Stimulated activated naive CD4-positive, alpha-beta T cell (primary cell): ENCODE data around the gene FGF12.

Experiments used
- DNase-seq, 6 experiments: peaks; one replicate each; lab custom pipeline; 2025; lab: John Stamatoyannopoulos, UW

Gene FGF12

GRCh38 chr3:192260116-192261010, 467.0 kb downstream of the FGF12 start:
- DNase-seq, result no peak

DNA sequence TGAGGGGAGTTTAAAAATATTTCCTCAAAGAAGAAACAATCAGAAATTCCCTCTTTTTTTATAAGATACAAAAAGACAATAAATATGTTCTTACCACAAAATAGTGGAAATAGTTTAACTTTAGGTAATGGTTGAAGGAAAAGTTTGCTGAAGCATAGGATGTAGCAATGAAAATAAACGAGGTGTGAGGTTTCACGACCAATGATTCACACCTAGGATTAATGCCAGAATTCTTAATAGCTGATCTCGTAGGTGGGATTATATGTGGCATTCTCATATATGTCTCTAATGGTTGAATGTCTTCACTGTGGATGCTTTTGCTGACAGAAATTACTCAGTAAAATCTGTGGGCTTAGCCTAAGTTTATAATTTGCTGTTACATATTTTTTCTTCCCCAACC, 467.7 kb downstream of the FGF12 start:
- DNase-seq, result no peak

DNA sequence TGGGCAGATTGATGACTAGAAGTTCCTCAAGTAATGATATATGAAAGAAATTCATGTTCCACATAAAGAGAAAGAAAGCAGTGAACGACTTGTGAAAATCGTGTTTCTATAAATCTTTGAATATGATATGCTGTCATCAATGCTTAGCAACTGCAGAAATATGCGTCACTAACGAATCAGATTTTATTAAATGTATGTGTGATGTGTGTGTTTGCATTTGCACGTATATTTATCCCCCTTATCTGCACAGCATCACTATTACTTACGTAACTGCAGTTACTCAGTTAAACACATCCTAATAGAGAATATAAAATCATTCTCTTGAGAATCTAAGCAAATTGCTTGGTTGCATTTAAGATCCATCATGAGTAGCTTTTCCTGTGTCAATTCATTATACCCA, 468.6 kb downstream of the FGF12 start:
- no peak for DNase-seq

- DNase-seq, result no peak
Observed at GRCh38 chr3:192255839-192256238, 471.5 kb downstream of the FGF12 start.

- no peak for DNase-seq
Observed at GRCh38 chr3:192253138-192253887, 474.0 kb downstream of the FGF12 start.

DNA sequence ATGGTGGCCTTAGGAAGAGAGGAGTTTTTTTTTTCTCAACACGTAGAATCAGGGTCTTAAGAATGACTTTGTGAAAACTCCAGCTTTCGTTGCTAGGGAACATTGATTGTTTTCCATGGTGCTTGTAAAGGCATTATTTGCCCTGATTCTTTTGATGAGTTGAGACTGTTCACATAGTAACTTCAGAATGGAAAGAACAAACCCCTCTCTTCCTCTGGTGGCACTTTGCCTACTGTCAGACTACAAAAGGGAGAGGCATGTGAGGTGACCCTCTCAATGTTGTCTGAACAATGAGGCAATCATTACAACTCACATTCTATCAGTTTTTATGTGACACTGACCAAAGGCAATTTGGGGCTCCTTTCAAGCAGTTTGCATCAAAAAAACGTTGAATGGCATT, 477.8 kb downstream of the FGF12 start:
- no peak for DNase-seq

DNA sequence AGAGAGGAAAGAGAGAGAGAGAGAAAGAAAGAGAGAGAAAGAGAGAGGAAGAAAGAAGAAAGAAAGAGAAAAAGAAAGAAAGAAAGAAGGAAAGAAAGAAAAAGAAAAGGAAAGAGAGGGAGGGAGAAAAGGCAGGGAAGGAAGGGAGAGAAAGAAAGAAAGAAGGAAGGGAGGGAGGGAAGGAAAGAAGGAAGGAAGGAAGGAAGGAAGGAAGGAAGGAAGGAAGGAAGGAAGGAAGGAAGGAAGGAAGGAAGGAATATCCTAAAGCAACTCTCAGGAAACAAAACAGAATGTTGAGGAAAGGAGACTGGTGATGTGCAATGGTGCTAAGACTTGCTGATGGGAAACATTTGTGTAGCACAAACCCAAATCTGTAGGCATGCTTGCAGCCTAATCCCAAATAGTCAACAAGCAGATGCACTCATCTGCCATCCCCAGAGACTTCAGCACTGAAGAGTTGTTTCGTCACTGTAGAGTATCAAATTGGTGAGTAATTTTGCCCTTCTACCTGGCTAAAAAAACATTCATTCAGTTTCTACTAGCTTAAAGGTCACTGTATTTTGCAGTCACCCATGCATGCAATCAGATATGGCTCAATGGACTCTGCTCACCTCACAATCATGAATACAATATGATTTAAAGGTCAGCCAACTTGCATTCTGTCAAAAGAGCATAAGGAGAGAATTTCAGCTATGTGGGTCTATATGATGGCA, 480.3 kb downstream of the FGF12 start:
- no peak for DNase-seq

DNA sequence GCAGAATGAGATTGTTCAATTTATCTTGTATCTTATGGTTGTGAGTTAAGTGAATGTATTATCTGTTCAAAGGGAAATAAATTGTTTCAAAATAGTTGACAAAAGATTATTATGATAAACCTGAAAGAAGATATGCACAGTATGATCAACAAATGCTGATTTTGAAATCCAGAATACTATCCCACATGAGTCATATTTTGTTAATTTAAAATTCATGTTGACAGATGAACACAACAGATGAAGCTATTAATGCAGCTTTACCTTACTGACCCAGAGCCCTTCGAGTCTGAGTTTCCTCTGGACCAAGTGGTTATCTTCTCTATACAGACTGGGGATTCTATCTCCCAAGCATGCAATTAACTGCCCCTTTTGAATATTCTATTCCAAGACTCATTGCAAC, 482.8 kb downstream of the FGF12 start:
- DNase-seq, result no peak

DNA sequence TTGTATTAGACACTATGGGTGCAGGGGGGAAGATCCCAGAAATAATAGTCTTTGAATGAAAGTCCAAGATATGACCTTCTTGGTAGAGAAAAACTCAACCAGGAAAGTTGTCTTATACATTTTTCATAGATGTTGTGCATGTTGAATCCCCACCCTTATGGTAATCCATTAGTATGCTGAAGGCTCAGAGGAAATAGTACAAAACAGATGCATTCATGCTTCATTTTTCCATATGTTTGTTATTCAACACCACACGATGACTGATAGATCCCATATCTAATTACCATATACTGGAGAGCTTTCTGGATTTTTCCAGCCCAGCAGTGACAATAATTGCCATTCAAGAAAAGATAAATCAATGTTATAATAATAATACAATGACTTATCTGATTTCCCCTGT, 487.4 kb downstream of the FGF12 start:
- DNase-seq, result no peak

DNA sequence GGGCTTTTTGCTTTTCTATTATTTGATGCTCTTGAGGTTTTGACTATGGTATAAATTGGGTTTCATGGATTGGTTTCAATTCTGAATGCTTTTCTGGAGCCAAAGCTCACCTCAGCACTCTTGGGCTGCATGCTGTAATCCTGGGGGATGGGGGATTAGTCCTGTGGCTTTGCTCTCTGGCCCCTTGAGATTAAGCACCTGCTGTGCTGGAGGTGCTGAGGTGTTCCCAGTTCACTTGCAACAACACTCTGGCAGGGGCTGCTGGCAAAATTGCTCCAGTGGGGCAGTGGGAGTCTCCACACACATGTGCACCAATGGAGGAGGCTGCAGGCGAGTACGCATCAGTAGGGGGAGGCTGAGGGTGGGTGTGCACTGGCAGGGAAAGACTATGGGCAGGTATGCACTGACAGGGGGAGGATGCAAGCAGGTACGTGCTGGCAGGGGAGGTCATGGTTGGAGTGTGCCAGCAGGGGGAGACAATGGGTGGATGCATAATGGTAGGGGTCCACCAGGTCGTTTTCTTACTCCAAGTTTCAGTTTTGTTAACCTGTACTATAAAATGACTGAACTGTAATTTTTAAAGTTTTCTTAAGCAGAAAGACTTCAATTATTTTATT, 489.2 kb downstream of the FGF12 start:
- DNase-seq, result no peak

DNA sequence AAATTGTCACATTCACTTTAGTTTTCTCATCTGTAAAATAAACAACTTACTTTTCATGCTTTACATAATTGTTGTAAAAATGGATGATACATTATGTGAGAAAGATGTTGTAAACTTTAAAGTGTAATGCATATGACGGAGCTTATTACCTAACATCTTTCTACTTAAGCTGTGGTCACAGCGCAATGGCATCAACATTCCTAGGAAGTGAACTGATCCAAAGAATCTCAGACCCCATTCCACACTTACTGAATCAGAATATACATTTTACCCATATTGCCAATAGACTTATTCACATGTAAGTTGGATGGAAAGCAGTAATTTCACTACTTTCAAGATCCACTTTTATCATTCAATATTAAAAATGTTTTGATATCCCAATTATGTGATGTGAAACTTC, 497.5 kb downstream of the FGF12 start:
- DNase-seq, result no peak

- no peak for DNase-seq
Observed at GRCh38 chr3:192224634-192225155, 502.6 kb downstream of the FGF12 start.

DNA sequence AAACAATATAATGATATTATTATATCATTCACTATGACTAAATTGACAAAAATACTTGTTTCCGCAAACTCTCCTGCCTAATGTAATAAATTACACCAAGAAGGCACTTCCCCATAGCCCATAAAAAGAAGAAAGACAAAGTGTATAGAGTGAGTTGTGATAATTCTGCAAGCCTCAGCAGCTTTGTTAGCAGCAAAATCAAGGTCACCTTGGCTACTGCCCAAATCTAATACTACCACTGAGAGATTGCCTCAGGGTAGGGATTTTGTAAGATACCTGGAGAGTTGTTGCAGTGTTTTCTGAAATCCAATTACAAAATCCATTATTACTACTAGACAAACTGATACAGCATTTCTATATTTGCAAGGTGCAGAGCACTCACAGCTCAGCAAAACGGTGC, 503.5 kb downstream of the FGF12 start:
- DNase-seq, result no peak

DNA sequence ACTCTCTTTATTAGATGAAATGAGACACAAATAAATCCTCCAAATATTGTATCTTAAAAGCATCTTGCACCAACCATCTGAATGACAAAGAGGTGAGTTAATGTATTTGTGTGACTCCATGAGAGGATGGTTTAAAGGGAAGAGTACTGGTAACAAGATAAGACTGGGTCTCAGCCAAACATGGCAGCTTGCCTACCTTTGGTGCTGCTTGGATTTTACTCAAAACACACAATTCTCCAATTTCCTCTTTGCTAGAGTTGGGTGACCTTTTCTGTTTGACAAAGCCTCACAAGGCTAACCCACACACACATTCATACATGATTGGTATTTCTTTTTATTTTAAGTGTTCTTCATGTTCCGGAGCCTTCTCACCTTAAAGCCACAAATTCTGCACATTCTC, 506.4 kb downstream of the FGF12 start:
- no peak for DNase-seq

DNA sequence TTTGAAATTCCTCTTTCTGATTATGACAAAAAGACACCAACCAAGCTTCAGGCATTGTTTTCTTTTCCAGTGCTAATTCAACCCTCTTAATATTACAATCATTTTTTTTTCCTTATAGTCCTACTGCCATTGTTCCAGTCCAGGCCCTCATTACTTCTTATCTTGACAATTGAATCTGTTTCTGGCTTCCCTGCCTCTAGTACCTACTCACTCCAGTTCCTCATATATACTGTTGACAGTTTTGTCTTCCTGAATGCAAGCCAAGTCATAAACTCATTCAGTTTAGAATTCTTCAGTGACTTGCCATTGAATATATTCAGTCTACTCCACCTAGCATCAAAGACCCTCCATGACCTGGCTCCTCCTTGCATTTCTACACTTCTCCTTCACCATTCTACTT, 507.4 kb downstream of the FGF12 start:
- no peak for DNase-seq

- no peak for DNase-seq
Observed at GRCh38 chr3:192216067-192216466, 511.3 kb downstream of the FGF12 start.

GRCh38 chr3:192212979-192213378, 514.4 kb downstream of the FGF12 start:
- no peak for DNase-seq

GRCh38 chr3:192212335-192212734, 515.0 kb downstream of the FGF12 start:
- no peak for DNase-seq

DNA sequence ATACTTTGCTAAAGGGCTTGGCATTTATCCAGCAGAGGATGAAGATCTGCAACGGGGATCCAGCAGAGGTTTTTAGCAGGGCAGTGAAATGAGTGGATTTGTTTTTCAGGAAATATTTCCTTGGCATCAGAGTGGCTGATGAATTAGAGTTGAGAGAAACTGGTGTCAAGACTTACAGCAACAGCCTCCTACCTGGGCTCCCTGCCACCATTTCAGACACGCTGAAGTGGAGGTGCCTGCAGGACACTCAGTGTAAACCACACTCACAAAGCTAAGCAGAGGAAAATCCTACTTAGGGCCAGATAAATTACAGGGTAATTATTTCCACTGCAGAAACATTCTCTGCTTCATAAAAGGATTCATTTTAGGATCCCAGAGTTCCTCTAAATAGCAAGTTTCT, 519.7 kb downstream of the FGF12 start:
- DNase-seq, result no peak

GRCh38 chr3:192207239-192207638, 520.1 kb downstream of the FGF12 start:
- no peak for DNase-seq

GRCh38 chr3:192194085-192194484, 533.3 kb downstream of the FGF12 start:
- DNase-seq, result no peak

- DNase-seq, result no peak
Observed at GRCh38 chr3:192188218-192188835, 539.0 kb downstream of the FGF12 start.
